HG03442 (cell line): Measurements from ENCODE around the gene RUNX2.

Experiments
- ATAC-seq: cut with Tn5 transposase; IDR thresholded peaks from one replicate; pipeline ENCODE4 v1.9.1; 2021; ENCODE audit warnings: mild to moderate bottlenecking, moderate library complexity; ENCODE audit not compliant: unreplicated experiment

Gene RUNX2

GRCh38 chr6:45398075-45398813 is 70.1 kb downstream of the RUNX2 start:
- ATAC-seq: no peak

- no peak for ATAC-seq
These were observed 71.9 kb downstream of the RUNX2 start for GRCh38 chr6:45400021-45400420.

DNA sequence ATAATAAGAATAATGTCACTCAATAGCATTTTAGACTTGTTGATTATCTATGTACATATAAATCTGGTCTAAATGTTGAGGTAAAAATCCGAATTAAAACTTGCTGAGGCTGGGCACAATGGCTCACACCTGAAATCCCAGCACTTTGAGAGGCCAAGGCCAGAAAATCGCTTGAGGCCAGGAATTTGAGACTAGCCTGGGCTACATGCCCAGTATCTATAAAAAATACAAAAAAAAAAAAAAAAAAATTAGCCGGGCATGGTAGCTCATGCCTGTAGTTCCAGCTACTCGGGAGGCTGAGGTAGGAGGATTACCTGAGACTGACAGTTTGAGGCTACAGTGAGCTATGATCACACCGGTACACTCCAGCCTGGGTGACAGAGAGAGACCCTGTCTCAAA is 83.8 kb downstream of the RUNX2 start:
- ATAC-seq: no peak

DNA sequence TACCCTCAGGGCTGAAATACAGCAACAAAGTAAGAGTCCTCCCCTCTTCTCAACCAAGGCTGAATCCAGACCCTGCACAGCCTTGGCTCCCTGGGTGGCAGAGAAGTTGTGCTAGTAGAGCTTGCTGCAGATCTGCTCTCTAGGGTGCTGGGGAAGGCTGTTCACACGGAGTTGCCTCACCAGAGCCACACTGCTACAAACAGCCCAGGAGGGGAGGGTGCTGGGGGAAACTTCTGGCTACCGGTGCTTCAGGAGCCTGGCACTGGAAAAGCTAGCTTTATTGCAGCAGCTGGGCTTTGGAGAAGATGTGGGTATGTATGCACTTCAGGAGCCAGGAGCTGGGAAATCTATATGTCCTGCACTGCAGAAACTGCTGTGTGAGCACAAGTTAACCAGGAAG is 87.2 kb downstream of the RUNX2 start:
- no peak for ATAC-seq

DNA sequence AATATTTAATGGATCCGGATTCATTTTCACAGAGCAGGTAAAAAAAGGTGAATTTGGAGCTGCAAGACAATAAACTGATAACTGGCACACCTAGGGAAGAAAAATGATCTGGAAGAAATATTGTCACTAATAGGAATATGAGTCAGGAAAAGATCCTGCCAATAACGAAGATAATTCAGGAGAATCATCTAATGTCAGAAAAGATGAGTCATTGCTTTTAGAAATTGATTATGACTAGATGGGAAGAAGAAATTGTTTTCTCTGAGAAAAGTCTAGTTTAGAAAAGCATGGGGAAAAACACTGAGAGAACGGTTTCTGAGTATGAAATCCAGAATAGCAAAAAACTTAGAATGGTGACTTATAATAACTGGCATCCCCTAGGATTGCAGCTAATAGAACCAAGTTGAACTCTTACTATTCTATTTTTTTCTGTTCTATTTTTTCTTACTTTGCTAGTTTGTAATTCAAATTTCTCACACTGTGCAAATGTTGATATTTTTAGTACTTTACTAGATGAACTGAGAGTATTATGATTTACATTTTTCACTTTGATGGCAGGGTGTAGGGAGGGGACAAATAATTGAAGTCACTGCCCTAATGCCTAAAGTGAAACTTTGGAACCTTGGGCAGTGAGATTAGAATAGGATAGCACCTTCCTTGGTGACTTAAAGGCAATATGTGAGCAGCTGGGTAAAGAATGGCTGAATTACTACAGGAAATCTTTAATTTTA is 87.8 kb downstream of the RUNX2 start:
- no peak for ATAC-seq

DNA sequence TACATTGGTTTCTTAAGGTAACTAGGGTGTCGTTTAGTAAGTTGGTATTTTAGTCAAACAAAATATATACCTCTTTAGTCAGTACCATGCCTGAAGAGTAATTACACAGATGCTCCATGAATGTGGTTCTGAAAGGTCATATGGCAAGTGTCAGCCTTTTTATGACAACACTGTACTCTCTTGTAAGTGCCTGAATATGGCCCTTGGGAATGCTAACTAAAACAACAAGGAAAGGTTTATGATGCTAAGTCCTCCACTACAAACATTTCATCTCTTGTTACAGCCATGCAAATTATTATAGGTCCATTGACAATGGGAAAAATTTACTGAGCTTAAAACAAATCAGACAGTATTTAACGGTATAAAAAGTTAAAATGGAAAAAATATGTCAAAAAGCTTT is 88.6 kb downstream of the RUNX2 start:
- ATAC-seq: no peak

- no peak for ATAC-seq
These were observed 89.3 kb downstream of the RUNX2 start for GRCh38 chr6:45417436-45417835.

DNA sequence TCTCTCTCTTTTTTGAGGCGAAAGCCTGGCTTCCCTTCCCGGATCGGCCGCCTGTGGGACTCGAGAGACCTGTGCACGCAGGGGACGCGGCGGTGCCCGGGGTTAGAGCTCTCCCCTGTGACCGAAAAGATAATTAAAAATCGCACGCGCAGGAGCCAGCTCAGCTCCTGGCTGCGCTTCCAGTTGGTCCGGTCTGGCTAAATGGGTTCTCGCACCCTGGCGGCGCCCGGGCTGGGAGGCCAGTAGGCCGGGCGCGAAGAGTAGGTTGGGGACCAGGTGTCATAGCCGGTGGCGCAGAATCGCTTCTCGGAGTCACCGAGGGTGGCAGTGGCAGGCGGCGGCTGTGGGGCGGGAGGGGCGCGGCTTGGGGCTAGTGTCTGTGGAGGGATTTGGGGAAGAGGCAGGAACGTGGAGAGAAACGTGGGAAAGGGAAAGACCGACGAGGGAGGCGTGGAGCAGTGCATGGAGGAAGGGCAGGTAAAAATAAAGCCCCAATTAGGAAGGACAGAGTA is 91.5 kb downstream of the RUNX2 start:
- ATAC-seq: no peak

GRCh38 chr6:45420083-45420908 is 92.2 kb downstream of the RUNX2 start:
- ATAC-seq: no peak

GRCh38 chr6:45420909-45421708 is 93.0 kb downstream of the RUNX2 start:
- no peak for ATAC-seq

- ATAC-seq: no peak
These were observed 93.8 kb downstream of the RUNX2 start for GRCh38 chr6:45421709-45422502.

DNA sequence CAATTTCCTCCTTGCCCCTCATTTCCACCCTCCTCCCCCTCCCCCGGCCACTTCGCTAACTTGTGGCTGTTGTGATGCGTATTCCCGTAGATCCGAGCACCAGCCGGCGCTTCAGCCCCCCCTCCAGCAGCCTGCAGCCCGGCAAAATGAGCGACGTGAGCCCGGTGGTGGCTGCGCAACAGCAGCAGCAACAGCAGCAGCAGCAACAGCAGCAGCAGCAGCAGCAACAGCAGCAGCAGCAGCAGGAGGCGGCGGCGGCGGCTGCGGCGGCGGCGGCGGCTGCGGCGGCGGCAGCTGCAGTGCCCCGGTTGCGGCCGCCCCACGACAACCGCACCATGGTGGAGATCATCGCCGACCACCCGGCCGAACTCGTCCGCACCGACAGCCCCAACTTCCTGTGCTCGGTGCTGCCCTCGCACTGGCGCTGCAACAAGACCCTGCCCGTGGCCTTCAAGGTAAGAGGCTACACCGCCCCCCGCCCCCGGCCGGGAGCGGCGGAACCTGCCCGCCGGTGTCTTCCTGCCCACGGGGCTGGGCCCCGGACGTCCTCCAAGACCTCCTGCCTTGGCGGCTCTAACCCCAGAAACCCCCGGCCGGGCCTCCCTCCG is 94.5 kb downstream of the RUNX2 start:
- no peak for ATAC-seq

GRCh38 chr6:45423111-45423823 is 95.1 kb downstream of the RUNX2 start:
- no peak for ATAC-seq

- ATAC-seq: no peak
These were observed 95.8 kb downstream of the RUNX2 start for GRCh38 chr6:45423824-45424450.

DNA sequence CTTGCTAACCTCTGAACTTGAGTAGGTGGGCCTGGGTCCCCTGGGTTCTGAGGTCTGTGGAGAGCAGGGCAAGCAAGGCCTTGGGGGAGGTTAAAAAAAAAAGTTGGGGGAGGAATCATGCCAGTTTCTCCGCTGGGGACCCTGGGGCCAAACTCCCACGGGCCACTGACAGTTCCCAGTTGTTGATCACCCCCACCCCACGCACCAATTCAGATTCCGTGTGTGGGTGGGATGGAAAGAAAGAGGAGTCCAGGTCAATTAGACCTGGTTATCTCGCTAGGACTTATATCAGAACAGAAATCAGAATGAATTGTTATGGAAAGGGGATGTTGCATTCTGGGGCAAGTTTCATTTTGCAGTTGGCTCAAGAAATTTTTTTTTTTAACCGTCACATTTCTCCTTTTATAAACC is 96.3 kb downstream of the RUNX2 start:
- ATAC-seq: no peak

- no peak for ATAC-seq
These were observed 98.1 kb downstream of the RUNX2 start for GRCh38 chr6:45426251-45426650.

DNA sequence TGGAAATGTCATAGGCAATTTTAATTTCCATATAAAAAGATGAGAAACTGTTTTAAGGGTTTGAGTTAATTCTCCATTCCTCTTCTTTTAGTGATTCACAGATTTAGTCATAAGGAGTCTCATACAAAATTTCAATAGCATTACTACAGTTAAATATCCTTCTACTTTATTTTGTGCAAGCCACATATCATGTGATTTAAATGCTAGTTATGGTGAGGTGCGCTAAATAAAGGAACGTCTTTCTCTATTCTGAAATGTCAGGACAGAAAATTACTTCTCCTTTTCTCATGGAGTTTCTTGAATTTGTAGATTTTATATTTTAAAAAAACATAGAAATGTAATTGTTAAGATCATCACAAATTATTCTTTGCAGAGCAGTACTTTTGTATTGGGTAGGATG is 99.6 kb downstream of the RUNX2 start:
- ATAC-seq: no peak

GRCh38 chr6:45428727-45429126 is 100.6 kb downstream of the RUNX2 start:
- no peak for ATAC-seq
